KMS-11 (cell line): ENCODE measurements around the gene CCDC85A.
"Not testable (repeated sequence)": the region's sequence is repeated elsewhere in the genome, so short reads cannot be mapped to it uniquely, and the experiment has no call there.

Experiments used
- H2AFZ ChIP-seq: fragments of 200-600 bp; sonication (generic); 2 replicates; pipeline ENCODE4 v1.6.1; 2016; ENCODE audit warnings: antibody characterized with exemption, mixed run types, low read depth
- H3K27ac ChIP-seq: fragments of 200-600 bp; sonication (generic); 2 replicates; pipeline ENCODE4 v1.6.1; 2016; ENCODE audit warnings: mild to moderate bottlenecking, mixed run types
- H3K27me3 ChIP-seq: fragments of 200-600 bp; sonication (generic); 2 replicates; pipeline ENCODE4 v1.6.1; 2017; ENCODE audit warnings: mild to moderate bottlenecking, low read depth, mixed run types, moderate library complexity; ENCODE audit not compliant: insufficient read depth
- H3K36me3 ChIP-seq: fragments of 200-600 bp; sonication (generic); 2 replicates; pipeline ENCODE4 v1.6.1; 2017; ENCODE audit warnings: mild to moderate bottlenecking, mixed run types; ENCODE audit not compliant: insufficient read depth
- H3K4me1 ChIP-seq: fragments of 200-600 bp; sonication (generic); 2 replicates; pipeline ENCODE4 v1.6.1; 2016; ENCODE audit warnings: mild to moderate bottlenecking, low read depth, mixed run types; ENCODE audit not compliant: poor library complexity, severe bottlenecking
- H3K4me2 ChIP-seq: fragments of 200-600 bp; sonication (generic); 2 replicates; pipeline ENCODE4 v1.7.0; 2016; ENCODE audit warnings: mild to moderate bottlenecking, mixed run types
- H3K4me3 ChIP-seq: fragments of 200-600 bp; sonication (generic); IDR thresholded peaks from 2 replicates; pipeline ENCODE4 v1.6.1; 2017; ENCODE audit warnings: low read depth, low read length, mixed read lengths; ENCODE audit not compliant: insufficient read depth
- H3K79me2 ChIP-seq: fragments of 200-600 bp; sonication (generic); 2 replicates; pipeline ENCODE4 v1.6.1; 2016; ENCODE audit warnings: low read depth, mixed run types; ENCODE audit not compliant: insufficient read depth
- H3K9ac ChIP-seq: fragments of 200-600 bp; sonication (generic); 2 replicates; pipeline ENCODE4 v1.6.1; 2016; ENCODE audit warnings: mild to moderate bottlenecking, mixed run types
- H4K20me1 ChIP-seq: fragments of 200-600 bp; sonication (generic); 2 replicates; pipeline ENCODE4 v1.6.1; 2016; ENCODE audit warnings: mild to moderate bottlenecking, mixed run types; ENCODE audit not compliant: insufficient read depth
- CTCF ChIP-seq: fragments of 200-600 bp; sonication (generic); conservative IDR thresholded peaks from 2 replicates; pipeline ENCODE4 v1.6.1; 2017; ENCODE audit warnings: low read depth, mild to moderate bottlenecking, antibody characterized with exemption, low read length, moderate library complexity, mixed read lengths

The CCDC85A gene

DNA sequence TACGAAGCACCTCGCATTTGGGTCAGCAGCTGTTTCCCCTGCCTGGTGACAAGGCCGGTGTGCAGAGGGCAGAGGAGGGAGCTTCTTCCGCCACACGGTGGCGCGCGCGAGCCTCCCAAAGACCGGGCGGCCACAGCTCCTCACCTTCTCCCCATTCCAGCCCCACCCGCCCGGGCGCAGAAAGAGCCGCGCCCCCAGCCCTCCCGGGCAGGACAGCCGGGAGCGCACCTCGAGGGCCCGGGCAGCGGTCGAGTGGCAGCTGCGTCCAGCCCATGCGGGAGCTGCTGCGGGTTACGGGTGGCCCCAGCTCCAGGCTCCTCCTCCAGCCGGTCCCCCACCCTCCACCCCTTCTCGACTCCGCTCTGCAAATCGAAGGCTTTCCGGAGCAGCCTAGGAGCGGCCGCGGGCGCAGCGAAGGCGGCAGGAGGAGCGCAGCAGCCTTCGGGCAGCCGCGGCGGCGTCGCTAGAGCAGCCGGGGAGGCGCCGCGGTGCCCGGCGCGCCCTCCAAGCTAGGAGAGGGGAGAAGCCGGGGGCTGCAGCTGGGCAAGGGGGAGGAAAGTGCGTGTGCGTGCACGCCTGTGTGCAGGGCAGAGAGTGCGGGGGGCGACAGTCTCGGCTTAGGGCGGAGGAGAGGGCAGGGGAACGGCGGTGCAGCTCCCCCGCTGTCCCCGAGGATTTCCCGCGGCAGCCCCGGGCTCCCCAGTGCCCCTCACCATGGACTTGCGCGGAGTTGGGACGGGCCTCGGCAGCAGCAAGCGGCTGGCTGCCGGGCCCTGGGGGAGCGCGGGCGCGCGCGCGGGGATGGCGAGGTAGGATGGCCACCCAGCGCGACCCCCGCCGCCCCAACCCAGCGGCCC is at the start of gene CCDC85A:
Gene CCDC85A, plus strand, starts transcription at position 348 of the 857 bp plus-strand sequence. CDS start 635 bp downstream, outside the sequence.
- Histone ChIP-seq H3K27ac (no peak within 1 kb of the TSS), H3K79me2 (no peaks in the 10 kb centered on the region), H3K4me3 (peak within 1 kb of the TSS; percentile 57), H3K4me1 (peaks cover 5% of the 10 kb centered on the region), H3K4me2 (peak within 1 kb of the TSS; percentile 87), H3K36me3 (no peaks in the 10 kb centered on the region), H4K20me1 (no peaks in the 10 kb centered on the region), H3K9ac (peak within 1 kb of the TSS; percentile 19; the same call in 1 of the 2 replicates), H2AFZ (peak within 1 kb of the TSS; percentile 88), H3K27me3 (no peaks in the 10 kb centered on the region)
- peak; percentile 84 for TF ChIP-seq CTCF

- TF ChIP-seq CTCF, result no peak
- no peak overlapping the region for H3K27ac ChIP-seq
- H3K4me3 ChIP-seq, result no peak overlapping the region
- H3K36me3 ChIP-seq, result no peaks in the 10 kb centered on the region
- no peaks in the 10 kb centered on the region for H3K4me1 ChIP-seq
- H3K27me3 ChIP-seq, result no peaks in the 10 kb centered on the region
- no peaks in the 10 kb centered on the region for H4K20me1 ChIP-seq
- H3K9ac ChIP-seq, result no peak overlapping the region
- no peak overlapping the region for H2AFZ ChIP-seq
- no peak overlapping the region for H3K4me2 ChIP-seq
- no peaks in the 10 kb centered on the region for H3K79me2 ChIP-seq
Observed at GRCh38 chr2:56134861-56135260, 48.9 kb upstream of the CCDC85A start.

- not testable (repeated sequence) for H2AFZ ChIP-seq, H3K4me3 ChIP-seq, H3K36me3 ChIP-seq, H3K27me3 ChIP-seq, H3K79me2 ChIP-seq, H3K27ac ChIP-seq, H3K4me2 ChIP-seq, H4K20me1 ChIP-seq, H3K9ac ChIP-seq
- H3K4me1 ChIP-seq, result peaks cover 16% of the 10 kb centered on the region
Observed at GRCh38 chr2:56142497-56143061, 41.2 kb upstream of the CCDC85A start.

- no peak overlapping the region for H3K4me3 ChIP-seq
- H3K79me2 ChIP-seq, result no peaks in the 10 kb centered on the region
- H3K9ac ChIP-seq, result no peak overlapping the region
- H3K4me1 ChIP-seq, result peaks cover 42% of the 10 kb centered on the region
- H2AFZ ChIP-seq, result peak overlapping the region; percentile 31; the same call in 1 of the 2 replicates
- no peaks in the 10 kb centered on the region for H4K20me1 ChIP-seq
- H3K27ac ChIP-seq, result peak overlapping the region; percentile 25; the same call in 1 of the 2 replicates
- no peaks in the 10 kb centered on the region for H3K36me3 ChIP-seq
- H3K27me3 ChIP-seq, result no peaks in the 10 kb centered on the region
- H3K4me2 ChIP-seq, result peak overlapping the region; percentile 41
- no peak for TF ChIP-seq CTCF
Observed at GRCh38 chr2:56147907-56148306, 35.9 kb upstream of the CCDC85A start.

DNA sequence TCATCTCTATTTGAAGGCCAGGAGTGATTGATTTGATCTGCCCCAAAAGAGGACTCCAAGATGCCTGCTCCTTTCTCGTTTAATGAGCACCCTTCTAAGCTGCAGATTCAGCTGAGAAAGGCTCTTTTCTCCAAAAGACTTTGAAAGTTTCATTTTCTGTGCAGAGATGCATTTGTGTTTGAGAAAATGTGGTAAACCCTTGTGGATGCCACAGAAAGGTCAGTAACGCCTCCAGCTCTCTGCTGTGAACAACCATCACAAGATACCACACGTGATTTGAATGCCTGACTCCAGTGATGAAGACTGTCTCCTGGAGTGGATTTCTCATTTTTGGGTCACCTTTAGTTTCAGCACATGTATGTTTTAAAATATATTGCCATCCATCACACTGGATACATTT is 35.0 kb upstream of the CCDC85A start:
- peaks cover 42% of the 10 kb centered on the region for H3K4me1 ChIP-seq
- H3K27ac ChIP-seq, result peak overlapping the region; percentile 25; the same call in 1 of the 2 replicates
- no peak overlapping the region for H3K9ac ChIP-seq
- H3K4me2 ChIP-seq, result peak overlapping the region; percentile 41
- H3K27me3 ChIP-seq, result no peaks in the 10 kb centered on the region
- H3K36me3 ChIP-seq, result no peaks in the 10 kb centered on the region
- H2AFZ ChIP-seq, result peak overlapping the region; percentile 31
- H4K20me1 ChIP-seq, result no peaks in the 10 kb centered on the region
- no peak for TF ChIP-seq CTCF
- H3K79me2 ChIP-seq, result no peaks in the 10 kb centered on the region
- no peak overlapping the region for H3K4me3 ChIP-seq
